ENCODE measurements around the gene PIP4K2A.

DNA sequence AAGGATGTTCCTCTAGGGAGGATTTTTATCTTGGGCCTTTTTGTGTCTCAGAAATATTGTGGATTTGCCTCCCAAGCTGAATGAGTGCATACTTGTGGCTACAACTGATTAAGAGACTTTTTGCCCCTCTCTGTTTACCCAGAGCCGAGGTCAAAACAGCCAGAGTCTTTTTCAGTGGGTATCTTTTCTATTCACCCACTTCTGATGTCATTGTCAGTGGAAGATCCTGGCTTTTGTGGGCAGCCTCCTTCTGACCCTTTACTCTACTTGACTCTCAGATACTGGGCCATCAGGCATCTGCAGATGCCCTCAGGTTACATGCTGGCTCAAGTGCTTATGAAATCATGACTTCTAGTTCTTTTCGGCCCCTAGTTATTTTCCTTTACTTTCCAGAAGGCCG, 19.6 kb upstream of the PIP4K2A start:
- TF ChIP-seq, protein P1, sequence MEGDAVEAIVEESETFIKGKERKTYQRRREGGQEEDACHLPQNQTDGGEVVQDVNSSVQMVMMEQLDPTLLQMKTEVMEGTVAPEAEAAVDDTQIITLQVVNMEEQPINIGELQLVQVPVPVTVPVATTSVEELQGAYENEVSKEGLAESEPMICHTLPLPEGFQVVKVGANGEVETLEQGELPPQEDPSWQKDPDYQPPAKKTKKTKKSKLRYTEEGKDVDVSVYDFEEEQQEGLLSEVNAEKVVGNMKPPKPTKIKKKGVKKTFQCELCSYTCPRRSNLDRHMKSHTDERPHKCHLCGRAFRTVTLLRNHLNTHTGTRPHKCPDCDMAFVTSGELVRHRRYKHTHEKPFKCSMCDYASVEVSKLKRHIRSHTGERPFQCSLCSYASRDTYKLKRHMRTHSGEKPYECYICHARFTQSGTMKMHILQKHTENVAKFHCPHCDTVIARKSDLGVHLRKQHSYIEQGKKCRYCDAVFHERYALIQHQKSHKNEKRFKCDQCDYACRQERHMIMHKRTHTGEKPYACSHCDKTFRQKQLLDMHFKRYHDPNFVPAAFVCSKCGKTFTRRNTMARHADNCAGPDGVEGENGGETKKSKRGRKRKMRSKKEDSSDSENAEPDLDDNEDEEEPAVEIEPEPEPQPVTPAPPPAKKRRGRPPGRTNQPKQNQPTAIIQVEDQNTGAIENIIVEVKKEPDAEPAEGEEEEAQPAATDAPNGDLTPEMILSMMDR (IDR thresholded peaks at IDR 0.05), result no peak
- TF ChIP-seq POLR2A (IDR thresholded peaks at IDR 0.05) (no peak), POLR2AphosphoS5 (IDR thresholded peaks at IDR 0.05) (no peak), EP300 (IDR thresholded peaks at IDR 0.05; ENCODE audit: low read depth) (no peak)
